Tibial artery (tissue), 4 donors: ENCODE results near the gene PDK2.

Experiments
- DNase-seq, 2 donors: peaks; one replicate each; pipeline ENCODE4 v3.0.0-alpha.2; 2019
- H3K27ac ChIP-seq, 2 donors: fragments of 200-600 bp; sonication (generic) in 1 of 2; 1 replicate in 1 of 2; 2 replicates in 1 of 2; pipeline ENCODE4 v1.5.1; 2018 to 2019; ENCODE audit warnings: mild to moderate bottlenecking in 1 of 2
- H3K27me3 ChIP-seq, 2 donors: fragments of 200-600 bp; sonication (generic) in 1 of 2; one replicate each; pipeline versions ENCODE4 v1.5.1 to v1.6.0; 2016 to 2019
- H3K36me3 ChIP-seq, 3 donors: fragments of 200-600 bp; sonication (generic) in 2 of 3; one replicate each; pipeline ENCODE4 v1.5.1; 2016 to 2019; ENCODE audit warnings: mild to moderate bottlenecking in 2 of 3
- H3K4me1 ChIP-seq, 4 donors: fragments of 200-600 bp; sonication (generic) in 2 of 4; 1 replicate in 3 of 4; 2 replicates in 1 of 4; pipeline ENCODE4 v1.5.1; 2016 to 2019
- H3K4me3 ChIP-seq, 2 donors: fragments of 200-600 bp; sonication (generic) in 1 of 2; 1 replicate in 1 of 2; 2 replicates in 1 of 2; pipeline ENCODE4 v1.5.1; 2018 to 2019; ENCODE audit warnings: mild to moderate bottlenecking in 2 of 2
- H3K9me3 ChIP-seq, 3 donors: fragments of 200-600 bp; sonication (generic) in 1 of 3; one replicate each; pipeline ENCODE4 v1.5.1; 2016 to 2019
- CTCF ChIP-seq, 2 experiments: fragments of 200-600 bp in 1 of 2; fragments of 450-650 bp in 1 of 2; IDR thresholded peaks; one replicate each; pipeline ENCODE4 v1.5.1; 2017 to 2019; ENCODE audit warnings: antibody characterized with exemption in 2 of 2, mild to moderate bottlenecking in 1 of 2, moderate library complexity in 1 of 2
- intact Hi-C: fragments of 100-400 bp; cut with DNase I; formaldehyde crosslinking; loops from one replicate; pipeline ENCODE4 v1.15.0; 2023; ENCODE audit warnings: low total_unique reads

Gene PDK2

DNA sequence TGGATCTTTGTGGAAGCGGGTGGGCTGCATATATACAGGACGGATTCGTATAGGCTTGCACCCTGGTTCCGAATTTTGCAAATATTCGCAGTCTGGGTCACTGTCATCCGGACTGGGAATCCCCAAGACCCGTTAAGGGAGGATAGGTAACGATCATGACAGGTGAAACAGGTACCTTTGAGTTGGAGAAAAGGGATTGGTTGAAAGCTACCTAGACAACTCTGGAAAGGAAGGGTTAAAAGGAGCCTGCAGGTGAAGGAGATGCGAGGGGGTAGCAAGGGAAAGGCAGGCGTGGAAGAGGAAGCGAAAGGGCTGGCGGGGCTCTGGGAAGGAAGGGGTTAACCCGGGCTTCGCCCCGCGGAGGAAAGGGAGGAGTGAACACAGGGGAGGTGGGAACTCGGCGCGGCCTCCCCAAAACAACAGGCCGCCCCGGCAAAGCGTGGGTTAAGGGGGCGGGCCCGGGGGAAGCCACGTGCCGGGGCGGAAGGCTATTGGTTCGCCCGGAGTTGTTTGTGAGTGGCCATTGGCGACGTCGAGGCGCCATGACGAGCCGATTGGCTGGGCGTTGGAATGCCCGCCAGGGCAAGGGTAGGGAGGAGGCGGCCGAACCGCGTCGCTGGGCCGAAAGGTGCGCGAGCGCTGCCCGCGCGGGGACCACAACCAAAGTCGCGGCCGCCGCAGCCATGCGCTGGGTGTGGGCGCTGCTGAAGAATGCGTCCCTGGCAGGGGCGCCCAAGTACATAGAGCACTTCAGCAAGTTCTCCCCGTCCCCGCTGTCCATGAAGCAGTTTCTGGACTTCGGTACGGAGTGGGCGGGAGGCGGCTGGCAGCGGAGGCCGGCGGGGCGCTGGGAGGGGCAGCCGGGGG lies at the start of gene PDK2:
Gene PDK2 (plus strand): TSS at position 599 of the 867 bp plus-strand sequence. CDS start 85 bp downstream, at position 684.
- H3K27me3 ChIP-seq = no peaks in the 10 kb centered on the region
- H3K4me3 ChIP-seq = peak within 1 kb of the TSS; percentile 77 to 89
- no peaks in the 10 kb centered on the region for H3K9me3 ChIP-seq
- peak; percentile 96 to 98 for DNase-seq
- no peak for TF ChIP-seq CTCF (IDR thresholded peaks at IDR 0.05)
- peak within 1 kb of the TSS; percentile 87 to 96 for H3K27ac ChIP-seq
- H3K36me3 ChIP-seq = peaks cover 29 to 38% (median 36%) of the 10 kb centered on the region in 3 donors
- intact Hi-C loops = loop anchor here (5.0 kb wide), 2 partner anchors 102 to 202 kb away; no protein-coding TSS in a partner anchor
- peaks cover 0 to 38% (median 25%) of the 10 kb centered on the region in 4 donors for H3K4me1 ChIP-seq

DNA sequence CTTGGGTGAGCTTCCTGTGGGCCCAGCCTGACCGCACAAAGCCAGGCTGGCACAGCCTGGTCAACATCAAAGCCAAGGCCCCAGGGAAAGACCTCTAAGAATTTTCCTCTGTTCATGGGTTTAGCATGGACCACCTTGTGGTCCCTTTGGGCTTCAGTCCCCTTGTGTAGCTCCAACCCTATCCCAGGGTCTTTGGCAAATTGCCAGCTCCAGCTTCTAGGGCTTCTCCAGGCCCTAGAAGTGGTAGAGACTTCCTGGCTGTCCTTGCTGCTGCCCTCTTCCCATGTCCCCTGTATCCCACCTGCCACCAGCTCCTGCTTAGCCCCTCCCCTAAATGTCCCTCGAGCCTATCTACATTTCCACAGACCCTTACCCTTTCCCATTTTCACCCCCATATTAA lies 49.0 kb upstream of the PDK2 start:
- no peaks in the 10 kb centered on the region for H3K9me3 ChIP-seq
- no peaks in the 10 kb centered on the region for H3K27me3 ChIP-seq
- DNase-seq = peak in 1 of 2 donors; percentile 29
- no peak overlapping the region for H3K27ac ChIP-seq
- peaks cover 5 to 41% (median 24%) of the 10 kb centered on the region in 4 donors for H3K4me1 ChIP-seq
- no peak for TF ChIP-seq CTCF (IDR thresholded peaks at IDR 0.05)
- intact Hi-C loops = no loop called here
- H3K4me3 ChIP-seq = no peak overlapping the region
- H3K36me3 ChIP-seq = no peaks in the 10 kb centered on the region

GRCh38 chr17:50046667-50047066 lies 48.5 kb upstream of the PDK2 start:
- Histone ChIP-seq H3K4me3 (no peak overlapping the region), H3K27me3 (no peaks in the 10 kb centered on the region), H3K27ac (peak overlapping the region in 1 of 2 donors; percentile 15), H3K4me1 (peaks cover 5 to 41% (median 26%) of the 10 kb centered on the region in 4 donors), H3K9me3 (no peaks in the 10 kb centered on the region), H3K36me3 (no peaks in the 10 kb centered on the region)
- intact Hi-C loops = no loop called here
- no peak for TF ChIP-seq CTCF (IDR thresholded peaks at IDR 0.05)
- DNase-seq = peak in 1 of 2 donors; percentile 49

DNA sequence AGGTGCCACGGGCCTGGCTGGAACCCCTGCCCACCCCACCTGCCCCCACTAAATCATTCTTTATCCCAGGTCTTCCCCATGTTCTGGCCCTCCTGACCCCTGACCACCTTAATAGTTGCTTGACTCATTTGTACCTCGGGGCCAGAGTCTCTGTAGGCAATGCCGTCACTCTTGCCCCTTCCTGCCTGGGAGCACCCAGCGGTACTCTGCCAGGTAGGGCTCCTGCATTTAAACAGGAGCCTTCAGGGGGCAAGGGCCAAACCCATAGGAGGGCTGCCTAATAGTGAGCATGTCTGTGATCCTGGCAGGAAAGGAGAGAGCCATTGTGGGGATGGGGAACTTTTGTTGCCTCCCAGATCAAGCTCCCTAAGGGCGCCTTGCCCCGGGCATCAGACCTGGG lies 48.1 kb upstream of the PDK2 start:
- Histone ChIP-seq H3K27me3 (no peaks in the 10 kb centered on the region), H3K9me3 (no peaks in the 10 kb centered on the region), H3K36me3 (no peaks in the 10 kb centered on the region), H3K4me3 (no peak overlapping the region), H3K4me1 (peaks cover 5 to 41% (median 27%) of the 10 kb centered on the region in 4 donors), H3K27ac (peak overlapping the region; percentile 15 to 30)
- peak in 1 of 2 donors; percentile 48 for DNase-seq
- no peak for TF ChIP-seq CTCF (IDR thresholded peaks at IDR 0.05)
- intact Hi-C loops = no loop called here

GRCh38 chr17:50047488-50048126 lies 47.5 kb upstream of the PDK2 start:
- Histone ChIP-seq H3K4me1 (peaks cover 5 to 41% (median 27%) of the 10 kb centered on the region in 4 donors), H3K27ac (peak overlapping the region; percentile 15 to 30), H3K36me3 (no peaks in the 10 kb centered on the region), H3K4me3 (no peak overlapping the region), H3K27me3 (no peaks in the 10 kb centered on the region), H3K9me3 (no peaks in the 10 kb centered on the region)
- DNase-seq = peak in 1 of 2 donors; percentile 69
- intact Hi-C loops = no loop called here
- TF ChIP-seq CTCF (IDR thresholded peaks at IDR 0.05) = no peak
